AG10803 (cell line): ENCODE results near the gene DMD.

Experiments used
- DNase-seq: peaks from one replicate; pipeline ENCODE4 v3.0.0; 2010; ENCODE audit warnings: low read depth
- H3K4me3 ChIP-seq: 2 replicates; pipeline ENCODE4 v1.5.1; 2011; ENCODE audit warnings: mild to moderate bottlenecking, low read length, control low read depth
- TF ChIP-seq, protein P1 (sequence below): conservative IDR thresholded peaks from 2 replicates; pipeline ENCODE4 v1.5.1; 2011; ENCODE audit warnings: mild to moderate bottlenecking, low read length, control low read depth, inconsistent platforms

The DMD gene

GRCh38 chrX:31115398-31115797 lies 2096.0 kb downstream of the DMD start:
- TF ChIP-seq, protein P1, sequence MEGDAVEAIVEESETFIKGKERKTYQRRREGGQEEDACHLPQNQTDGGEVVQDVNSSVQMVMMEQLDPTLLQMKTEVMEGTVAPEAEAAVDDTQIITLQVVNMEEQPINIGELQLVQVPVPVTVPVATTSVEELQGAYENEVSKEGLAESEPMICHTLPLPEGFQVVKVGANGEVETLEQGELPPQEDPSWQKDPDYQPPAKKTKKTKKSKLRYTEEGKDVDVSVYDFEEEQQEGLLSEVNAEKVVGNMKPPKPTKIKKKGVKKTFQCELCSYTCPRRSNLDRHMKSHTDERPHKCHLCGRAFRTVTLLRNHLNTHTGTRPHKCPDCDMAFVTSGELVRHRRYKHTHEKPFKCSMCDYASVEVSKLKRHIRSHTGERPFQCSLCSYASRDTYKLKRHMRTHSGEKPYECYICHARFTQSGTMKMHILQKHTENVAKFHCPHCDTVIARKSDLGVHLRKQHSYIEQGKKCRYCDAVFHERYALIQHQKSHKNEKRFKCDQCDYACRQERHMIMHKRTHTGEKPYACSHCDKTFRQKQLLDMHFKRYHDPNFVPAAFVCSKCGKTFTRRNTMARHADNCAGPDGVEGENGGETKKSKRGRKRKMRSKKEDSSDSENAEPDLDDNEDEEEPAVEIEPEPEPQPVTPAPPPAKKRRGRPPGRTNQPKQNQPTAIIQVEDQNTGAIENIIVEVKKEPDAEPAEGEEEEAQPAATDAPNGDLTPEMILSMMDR, result no peak
- DNase-seq, result no peak
- H3K4me3 ChIP-seq, result no peak overlapping the region

- H3K4me3 ChIP-seq, result no peak overlapping the region
- TF ChIP-seq, protein P1, result no peak
- no peak for DNase-seq
These were observed 2096.5 kb downstream of the DMD start for GRCh38 chrX:31114858-31115257.

- no peak for DNase-seq
- no peak overlapping the region for H3K4me3 ChIP-seq
- TF ChIP-seq, protein P1, result no peak
These were observed 2098.9 kb downstream of the DMD start for GRCh38 chrX:31112226-31112999.

DNA sequence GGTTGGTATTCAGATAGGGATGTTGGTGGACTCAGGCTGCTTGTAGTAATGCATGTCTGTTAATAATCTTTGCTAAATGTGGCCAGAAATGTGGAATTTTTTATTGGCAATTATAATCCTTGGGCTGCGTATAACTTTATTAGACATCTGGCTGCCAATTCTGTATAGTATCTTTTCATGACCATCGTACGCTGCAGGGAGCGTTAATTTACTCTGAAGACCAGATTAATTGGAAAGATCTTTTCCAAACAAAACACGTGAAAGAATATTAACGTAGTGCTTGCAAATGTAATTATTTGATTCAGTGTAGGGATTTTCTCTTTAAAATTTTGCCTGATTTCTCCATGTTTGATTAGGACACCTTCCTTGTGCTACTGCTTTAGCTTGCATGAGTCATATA lies 2100.7 kb downstream of the DMD start:
- TF ChIP-seq, protein P1, result no peak

GRCh38 chrX:31099536-31100090 lies 2111.7 kb downstream of the DMD start:
- TF ChIP-seq, protein P1, result no peak
- no peak overlapping the region for H3K4me3 ChIP-seq
- DNase-seq, result no peak

More for the DNA sequence above, 2100.7 kb downstream of the DMD start:
- DNase-seq, result no peak
- no peak overlapping the region for H3K4me3 ChIP-seq

GRCh38 chrX:31098079-31098478 lies 2113.3 kb downstream of the DMD start:
- no peak overlapping the region for H3K4me3 ChIP-seq
- no peak for DNase-seq
- TF ChIP-seq, protein P1, result no peak

GRCh38 chrX:31093639-31093975 lies 2117.7 kb downstream of the DMD start:
- TF ChIP-seq, protein P1, result no peak
- no peak for DNase-seq
- no peak overlapping the region for H3K4me3 ChIP-seq
